ENCODE data around the gene ATG101.

DNA sequence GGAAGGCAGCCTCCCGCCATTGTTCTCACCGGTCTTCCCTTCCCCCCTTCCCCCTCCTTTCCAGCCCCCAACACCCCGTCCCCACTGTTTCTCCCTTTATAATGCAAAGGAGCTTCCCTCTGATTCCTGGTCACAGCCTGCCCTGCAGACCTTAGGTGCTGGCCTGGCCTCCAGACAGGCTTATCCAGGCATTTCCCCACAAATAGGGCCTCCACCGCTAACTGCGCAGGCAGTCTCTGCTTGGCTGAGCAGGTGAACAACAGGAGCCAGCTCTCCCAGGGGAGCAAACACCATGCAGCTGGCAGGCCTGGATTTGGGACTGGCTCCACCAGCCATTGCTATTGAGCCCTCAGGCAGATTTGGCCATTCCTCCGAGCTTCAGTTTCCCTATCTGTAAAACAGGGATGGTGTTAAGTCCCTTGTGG lies 55.7 kb downstream of the ATG101 start:
- TF ChIP-seq, protein P1, sequence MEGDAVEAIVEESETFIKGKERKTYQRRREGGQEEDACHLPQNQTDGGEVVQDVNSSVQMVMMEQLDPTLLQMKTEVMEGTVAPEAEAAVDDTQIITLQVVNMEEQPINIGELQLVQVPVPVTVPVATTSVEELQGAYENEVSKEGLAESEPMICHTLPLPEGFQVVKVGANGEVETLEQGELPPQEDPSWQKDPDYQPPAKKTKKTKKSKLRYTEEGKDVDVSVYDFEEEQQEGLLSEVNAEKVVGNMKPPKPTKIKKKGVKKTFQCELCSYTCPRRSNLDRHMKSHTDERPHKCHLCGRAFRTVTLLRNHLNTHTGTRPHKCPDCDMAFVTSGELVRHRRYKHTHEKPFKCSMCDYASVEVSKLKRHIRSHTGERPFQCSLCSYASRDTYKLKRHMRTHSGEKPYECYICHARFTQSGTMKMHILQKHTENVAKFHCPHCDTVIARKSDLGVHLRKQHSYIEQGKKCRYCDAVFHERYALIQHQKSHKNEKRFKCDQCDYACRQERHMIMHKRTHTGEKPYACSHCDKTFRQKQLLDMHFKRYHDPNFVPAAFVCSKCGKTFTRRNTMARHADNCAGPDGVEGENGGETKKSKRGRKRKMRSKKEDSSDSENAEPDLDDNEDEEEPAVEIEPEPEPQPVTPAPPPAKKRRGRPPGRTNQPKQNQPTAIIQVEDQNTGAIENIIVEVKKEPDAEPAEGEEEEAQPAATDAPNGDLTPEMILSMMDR (IDR thresholded peaks at IDR 0.05) = no peak
- TF ChIP-seq POLR2AphosphoS5 (IDR thresholded peaks at IDR 0.05; ENCODE audit: low read depth, low read length) (no peak), REST (IDR thresholded peaks at IDR 0.05; ENCODE audit: insufficient read depth in 1 of 2, low read depth in 2 of 2, low read length in 1 of 2) (no peak), SIN3A (IDR thresholded peaks at IDR 0.05; ENCODE audit: borderline replicate concordance, insufficient read depth, low read depth, low read length) (no peak)
